Fibroblast of skin of back (primary cell): Measurements from ENCODE around the gene CXCR6.
A peak's percentile ranks its signal among the peaks of the same experiment; 100 is the strongest.

ENCODE experiments used
- DNase-seq: peaks from one replicate; pipeline ENCODE4 v3.0.0-alpha.2; 2013

CXCR6 gene

GRCh38 chr3:45922950-45923590 is 20.2 kb upstream of the CXCR6 start:
- DNase-seq: no peak

GRCh38 chr3:45923755-45924154 is 19.5 kb upstream of the CXCR6 start:
- peak; percentile 60 for DNase-seq

GRCh38 chr3:45927881-45928280 is 15.4 kb upstream of the CXCR6 start:
- peak; percentile 44 for DNase-seq

GRCh38 chr3:45929042-45929679 is 14.1 kb upstream of the CXCR6 start:
- DNase-seq: peak; percentile 29

GRCh38 chr3:45931496-45931895 is 11.8 kb upstream of the CXCR6 start:
- no peak for DNase-seq

GRCh38 chr3:45932112-45932511 is 11.2 kb upstream of the CXCR6 start:
- DNase-seq: no peak

- no peak for DNase-seq
These were observed 9.7 kb upstream of the CXCR6 start for GRCh38 chr3:45933591-45933990.

- DNase-seq: no peak
These were observed 7.0 kb upstream of the CXCR6 start for GRCh38 chr3:45936261-45936660.

GRCh38 chr3:45937206-45938042 is 5.8 kb upstream of the CXCR6 start:
- DNase-seq: no peak

- no peak for DNase-seq
These were observed 5.2 kb upstream of the CXCR6 start for GRCh38 chr3:45938043-45938435.

GRCh38 chr3:45938864-45939263 is 4.4 kb upstream of the CXCR6 start:
- peak; percentile 81 for DNase-seq

GRCh38 chr3:45939341-45939771 is 3.9 kb upstream of the CXCR6 start:
- peak; percentile 15 for DNase-seq

GRCh38 chr3:45940004-45940780 is 3.1 kb upstream of the CXCR6 start:
- no peak for DNase-seq

GRCh38 chr3:45940781-45941365 is 2.4 kb upstream of the CXCR6 start:
- DNase-seq: no peak

- DNase-seq: no peak
These were observed 1.0 kb upstream of the CXCR6 start for GRCh38 chr3:45942051-45942825.

GRCh38 chr3:45944830-45945620 is 1.8 kb downstream of the CXCR6 start:
- DNase-seq: no peak

- DNase-seq: peak; percentile 45
These were observed 3.0 kb downstream of the CXCR6 start for GRCh38 chr3:45946307-45946706.

GRCh38 chr3:45946875-45947274 is 3.6 kb downstream of the CXCR6 start:
- DNase-seq: no peak

GRCh38 chr3:45947361-45947760 is 4.1 kb downstream of the CXCR6 start:
- peak; percentile 22 for DNase-seq

GRCh38 chr3:45948311-45948781 is 5.1 kb downstream of the CXCR6 start:
- DNase-seq: peak; percentile 24

GRCh38 chr3:45948881-45949280 is 5.6 kb downstream of the CXCR6 start:
- no peak for DNase-seq
